Brain pericyte (primary cell): ENCODE results near the gene HIVEP3.

Experiments used
- DNase-seq: peaks from one replicate; pipeline ENCODE4 v3.0.0-alpha.2; 2012; ENCODE audit warnings: low read depth, low spot score

Gene HIVEP3

GRCh38 chr1:41894101-41894807 lies 24.5 kb downstream of the HIVEP3 start:
- no peak for DNase-seq

DNA sequence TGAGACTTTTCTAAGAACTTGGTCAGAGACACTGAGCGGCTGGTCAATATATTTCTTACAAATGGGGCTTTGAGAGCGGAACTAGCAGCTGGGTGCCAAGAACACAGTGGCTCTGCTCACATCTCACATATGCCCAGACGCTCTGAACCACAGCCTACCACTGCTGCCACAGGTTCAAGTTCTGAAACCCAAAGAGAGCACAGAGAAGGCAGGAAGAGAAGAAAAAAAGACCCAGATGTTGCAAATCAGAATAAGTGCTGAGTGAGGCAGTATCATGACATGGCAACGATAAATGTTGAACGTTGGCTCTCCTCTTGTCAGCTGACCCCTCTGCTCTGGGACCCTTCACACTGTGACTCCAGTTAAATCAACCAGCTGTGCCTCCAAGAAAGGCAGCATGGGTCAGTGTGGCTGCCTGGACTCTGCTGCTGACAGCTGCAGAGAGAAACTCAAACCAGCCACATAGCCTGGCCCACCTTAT lies 26.4 kb downstream of the HIVEP3 start:
- no peak for DNase-seq

DNA sequence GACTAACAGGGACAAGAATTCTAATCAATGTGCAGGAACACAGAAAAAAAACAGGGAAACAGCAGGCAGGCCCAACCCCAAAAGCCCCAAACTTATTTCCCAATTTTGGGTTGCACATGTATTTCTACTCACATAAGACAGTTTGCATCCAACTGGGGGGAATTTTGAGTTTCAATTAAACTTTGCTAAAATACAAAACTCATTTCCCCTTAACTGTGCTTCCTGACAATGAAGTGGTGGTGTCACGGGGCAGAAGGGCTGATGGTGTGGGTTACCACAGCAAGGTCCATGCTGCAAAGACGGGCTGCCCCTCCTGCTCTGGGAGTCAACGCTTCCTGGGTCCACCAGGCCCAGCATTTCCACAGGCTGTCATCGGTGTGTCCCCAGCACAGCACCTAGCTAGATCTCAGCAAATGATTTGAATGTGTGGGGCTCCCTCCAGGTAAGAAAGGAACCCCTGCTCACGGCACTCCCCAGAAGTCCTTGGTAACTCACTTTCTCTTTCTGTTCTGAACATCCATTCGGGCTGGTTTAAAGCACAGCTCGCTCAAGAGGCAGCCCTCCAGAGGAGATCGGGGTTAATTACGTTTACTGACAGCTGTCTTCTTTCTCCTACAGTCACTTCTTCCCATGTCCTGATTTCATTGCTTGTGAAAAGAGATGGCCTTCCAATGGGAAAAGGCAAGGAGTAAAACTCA lies 27.4 kb downstream of the HIVEP3 start:
- no peak for DNase-seq

- no peak for DNase-seq
These were observed 27.9 kb downstream of the HIVEP3 start for GRCh38 chr1:41890825-41891198.

GRCh38 chr1:41889506-41890414 lies 29.0 kb downstream of the HIVEP3 start:
- no peak for DNase-seq

DNA sequence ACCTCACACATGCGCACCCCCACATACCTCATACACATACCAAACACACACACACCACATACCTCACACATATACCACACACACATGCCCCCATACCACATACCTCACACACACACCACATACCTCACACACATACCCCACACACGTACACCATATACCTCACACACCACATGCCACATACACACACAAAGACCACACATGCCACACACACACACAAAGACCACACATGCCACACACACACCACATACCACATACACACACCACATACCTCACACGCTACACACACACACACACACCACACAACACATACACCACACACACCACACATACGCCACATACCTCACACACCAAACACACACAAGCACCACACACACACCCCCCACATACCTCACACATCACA lies 30.0 kb downstream of the HIVEP3 start:
- DNase-seq, result no peak

GRCh38 chr1:41887365-41887764 lies 31.4 kb downstream of the HIVEP3 start:
- no peak for DNase-seq

- no peak for DNase-seq
These were observed 34.2 kb downstream of the HIVEP3 start for GRCh38 chr1:41884256-41885230.

DNA sequence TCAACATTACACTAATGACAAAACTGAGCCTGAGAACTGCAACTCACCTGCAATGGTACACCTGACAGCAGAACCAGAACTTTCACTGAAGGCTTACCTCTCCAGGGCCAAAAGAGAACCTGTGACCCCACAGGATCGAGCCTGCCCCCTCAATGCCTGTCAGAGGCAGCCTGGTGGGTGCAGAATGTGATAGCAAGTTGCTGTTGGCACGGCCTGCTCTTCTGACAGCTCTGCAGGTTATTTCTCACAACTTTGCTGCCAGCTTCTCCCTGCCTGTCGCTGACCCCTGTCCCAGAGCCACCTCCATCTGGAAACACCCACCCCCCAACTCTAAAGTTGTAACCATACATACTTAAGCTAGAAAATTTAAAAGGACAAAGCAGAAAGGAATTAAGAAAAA lies 35.2 kb downstream of the HIVEP3 start:
- no peak for DNase-seq

- no peak for DNase-seq
These were observed 36.2 kb downstream of the HIVEP3 start for GRCh38 chr1:41882486-41882885.

- DNase-seq, result no peak
These were observed 36.6 kb downstream of the HIVEP3 start for GRCh38 chr1:41882068-41882477.

- no peak for DNase-seq
These were observed 37.5 kb downstream of the HIVEP3 start for GRCh38 chr1:41880950-41881885.

DNA sequence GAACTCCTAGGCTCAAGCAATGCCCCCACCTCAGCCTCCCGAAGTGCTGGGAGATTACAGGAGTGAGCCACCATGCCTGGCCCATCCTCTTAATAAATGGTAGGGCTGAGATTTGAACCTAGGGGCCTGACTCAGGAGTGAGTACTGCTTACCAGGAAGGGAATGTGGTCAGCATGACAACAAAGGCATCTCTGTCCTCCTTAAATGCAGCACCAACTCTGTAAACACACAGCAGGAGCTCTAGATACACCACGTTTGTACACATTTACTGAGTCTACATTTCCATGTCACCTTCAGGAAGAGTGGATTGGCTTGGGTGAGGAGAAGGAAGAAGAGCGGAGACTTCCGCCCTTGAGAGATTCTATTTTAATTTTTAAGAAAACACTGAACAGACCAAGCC lies 38.5 kb downstream of the HIVEP3 start:
- no peak for DNase-seq

DNA sequence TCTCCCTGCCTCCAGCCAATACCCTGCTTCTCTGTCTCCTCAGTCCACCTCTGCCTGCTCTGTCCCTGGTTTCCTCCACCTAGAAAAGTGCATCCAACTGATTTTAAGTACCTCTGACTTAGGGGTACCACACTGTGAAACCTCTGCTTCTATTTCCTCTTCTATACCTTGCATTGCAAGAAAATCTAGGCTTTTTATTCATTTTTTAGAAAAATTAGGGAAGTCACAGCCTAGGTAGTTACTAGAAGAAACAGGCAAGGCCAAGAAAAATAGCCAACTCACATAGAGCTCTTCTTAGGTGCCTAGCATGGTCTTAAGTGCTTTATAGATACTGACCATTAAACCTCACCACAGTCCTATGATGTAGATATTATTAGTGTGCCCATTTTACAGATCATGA lies 39.1 kb downstream of the HIVEP3 start:
- DNase-seq, result no peak

DNA sequence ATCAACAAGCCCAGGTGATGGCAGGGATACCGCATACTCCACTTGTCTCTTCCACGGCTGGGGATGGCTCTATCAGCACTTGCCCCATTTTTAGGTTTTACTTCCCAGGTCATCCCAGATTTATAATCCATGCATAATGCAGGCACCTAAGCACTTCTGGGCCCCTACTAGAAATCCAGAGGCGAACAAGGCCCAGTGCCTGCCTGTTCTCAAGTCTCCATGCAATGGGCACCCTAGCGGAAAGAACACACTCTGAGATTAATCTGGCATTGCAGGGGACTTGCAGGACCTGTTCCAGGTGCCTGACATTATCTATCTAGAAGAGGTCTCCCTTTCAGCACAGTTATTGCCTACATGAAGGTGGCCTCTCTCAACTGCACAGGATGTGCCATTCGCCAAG lies 39.8 kb downstream of the HIVEP3 start:
- DNase-seq, result no peak

- no peak for DNase-seq
These were observed 40.2 kb downstream of the HIVEP3 start for GRCh38 chr1:41878495-41878894.

- no peak for DNase-seq
These were observed 41.9 kb downstream of the HIVEP3 start for GRCh38 chr1:41876576-41877445.

- DNase-seq, result no peak
These were observed 43.2 kb downstream of the HIVEP3 start for GRCh38 chr1:41875487-41875886.

- DNase-seq, result no peak
These were observed 43.8 kb downstream of the HIVEP3 start for GRCh38 chr1:41874903-41875411.
